GM19468 (cell line): ENCODE measurements around the gene GCNT2.
A peak's percentile ranks its signal among the peaks of the same experiment; 100 is the strongest.
"Not testable (repeated sequence)": the region's sequence is repeated elsewhere in the genome, so short reads cannot be mapped to it uniquely, and the experiment has no call there.

ENCODE experiments used
- ATAC-seq: cut with Tn5 transposase; IDR thresholded peaks from one replicate; pipeline ENCODE4 v1.9.1; 2021; ENCODE audit warnings: mild to moderate bottlenecking, moderate library complexity, moderate number of reproducible peaks; ENCODE audit not compliant: unreplicated experiment; ENCODE audit errors: extremely low read depth

GCNT2 gene

GRCh38 chr6:10521104-10521808 is at the start of gene GCNT2:
GCNT2 (plus strand) TSS chr6:10521351; CDS start chr6:10528912, 7,561 bp downstream.
- ATAC-seq, result no peak

DNA sequence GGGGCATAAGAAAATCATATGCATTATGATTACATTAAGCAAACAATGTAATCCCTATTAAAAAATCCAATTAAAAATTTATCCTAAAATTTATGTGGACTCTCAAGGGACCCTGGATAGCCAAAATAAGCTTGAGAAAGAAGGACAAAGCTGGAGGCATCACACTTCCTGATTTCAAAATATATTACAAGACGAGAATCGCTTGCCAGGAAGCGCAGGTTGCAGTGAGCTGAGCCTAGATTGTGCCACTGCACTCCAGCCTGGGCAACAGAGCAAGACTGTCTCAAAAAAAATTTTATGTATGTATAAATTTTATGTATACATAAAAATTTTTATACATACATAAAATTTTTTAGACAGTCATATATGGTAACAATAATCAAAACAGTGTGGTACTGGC is 48.5 kb upstream of the GCNT2 start:
- ATAC-seq, result no peak

GRCh38 chr6:10478187-10479040 is 42.7 kb upstream of the GCNT2 start:
- ATAC-seq, result no peak

DNA sequence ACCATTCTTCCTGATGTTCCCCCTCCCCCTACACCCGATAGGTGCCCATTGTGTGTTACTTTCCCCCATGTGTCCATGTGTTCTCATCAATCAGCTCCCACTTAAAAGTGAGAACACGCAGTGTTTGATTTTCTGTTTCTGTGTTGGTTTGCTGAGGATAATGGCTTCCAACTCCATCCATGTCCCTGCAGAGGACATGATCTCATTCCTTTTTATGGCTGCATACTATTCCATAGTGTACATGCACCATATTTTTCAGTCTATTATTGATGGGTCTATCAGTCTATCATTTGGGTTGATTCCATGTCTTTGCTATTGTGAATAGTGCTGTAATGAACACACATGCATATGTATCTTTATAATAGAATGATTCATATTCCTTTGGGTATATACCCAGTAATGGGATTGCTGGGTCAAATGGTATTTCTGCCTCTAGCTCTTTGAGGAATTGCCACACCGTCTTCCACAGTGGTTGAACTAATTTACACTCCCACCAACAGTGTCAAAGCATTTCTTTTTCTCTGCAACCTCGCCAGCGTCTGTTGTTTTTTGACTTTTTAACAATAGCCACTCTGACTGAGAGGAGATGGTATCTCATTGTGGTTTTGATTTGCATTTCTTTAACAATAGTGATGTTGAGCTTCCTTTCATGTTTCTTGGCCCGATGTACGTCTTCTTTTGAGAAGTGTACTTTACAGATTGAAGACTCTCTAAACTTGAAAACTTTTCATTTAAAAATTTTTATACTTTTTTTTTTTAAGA is 41.0 kb upstream of the GCNT2 start:
- ATAC-seq, result no peak

- no peak for ATAC-seq
Measured at GRCh38 chr6:10481101-10481500, 40.0 kb upstream of the GCNT2 start.

- no peak for ATAC-seq
Measured at GRCh38 chr6:10482636-10483257, 38.4 kb upstream of the GCNT2 start.

GRCh38 chr6:10484912-10485311 is 36.2 kb upstream of the GCNT2 start:
- ATAC-seq, result no peak

GRCh38 chr6:10485406-10485805 is 35.7 kb upstream of the GCNT2 start:
- ATAC-seq, result no peak

DNA sequence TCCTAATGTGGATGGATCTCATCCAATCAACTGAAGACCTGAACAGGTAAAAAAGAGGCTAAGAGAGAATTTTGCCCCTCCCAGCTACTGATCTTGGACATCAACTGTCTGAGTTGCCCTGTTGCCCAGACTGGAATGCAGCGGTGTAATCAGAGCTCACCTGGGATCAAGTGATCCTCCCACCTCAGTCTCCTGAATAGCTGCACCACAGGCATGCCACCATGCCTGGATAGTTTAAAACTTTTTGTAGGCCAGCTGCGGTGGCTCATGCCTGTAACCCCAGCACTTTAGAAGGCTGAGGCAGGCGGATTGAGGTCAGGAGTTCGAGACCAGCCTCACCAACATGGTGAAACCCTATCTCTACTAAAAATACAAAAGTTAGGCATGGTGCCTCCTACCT is 34.9 kb upstream of the GCNT2 start:
- ATAC-seq, result no peak

DNA sequence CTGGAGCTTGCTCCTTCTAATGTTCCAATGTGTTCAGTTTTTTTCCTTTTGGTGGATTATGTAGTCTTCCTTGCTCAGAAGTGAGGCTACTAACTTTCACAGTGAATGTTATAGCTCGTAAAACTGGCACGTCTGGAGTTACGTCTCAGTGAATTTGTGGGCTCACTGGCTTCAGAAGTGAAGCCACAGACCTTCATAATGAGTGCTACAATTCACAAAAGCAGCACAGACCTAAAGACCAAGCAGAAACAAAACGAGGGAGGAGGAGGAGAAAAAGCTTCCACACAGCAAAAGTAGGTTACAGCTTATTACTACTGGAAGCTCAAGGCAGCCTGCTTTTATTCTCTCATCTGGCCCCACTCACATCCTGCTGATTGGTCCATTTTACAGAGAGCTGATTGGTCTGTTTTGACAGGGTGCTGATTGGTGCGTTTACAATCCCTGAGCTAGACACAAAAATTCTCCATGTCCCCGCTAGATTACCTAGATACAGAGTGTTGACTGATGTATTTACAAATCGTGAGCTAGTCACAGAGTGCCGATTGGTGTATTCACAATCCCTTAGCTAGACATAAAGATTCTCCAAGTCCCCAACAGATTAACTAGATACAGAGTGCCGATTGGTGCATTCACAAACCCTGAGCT is 34.1 kb upstream of the GCNT2 start:
- not testable (repeated sequence) for ATAC-seq

- ATAC-seq, result no peak
Measured at GRCh38 chr6:10487668-10488327, 33.4 kb upstream of the GCNT2 start.

- no peak for ATAC-seq
Measured at GRCh38 chr6:10491463-10491862, 29.7 kb upstream of the GCNT2 start.

- not testable (repeated sequence) for ATAC-seq
Measured at GRCh38 chr6:10491905-10492304, 29.2 kb upstream of the GCNT2 start.

GRCh38 chr6:10495029-10495428 is 26.1 kb upstream of the GCNT2 start:
- no peak for ATAC-seq

DNA sequence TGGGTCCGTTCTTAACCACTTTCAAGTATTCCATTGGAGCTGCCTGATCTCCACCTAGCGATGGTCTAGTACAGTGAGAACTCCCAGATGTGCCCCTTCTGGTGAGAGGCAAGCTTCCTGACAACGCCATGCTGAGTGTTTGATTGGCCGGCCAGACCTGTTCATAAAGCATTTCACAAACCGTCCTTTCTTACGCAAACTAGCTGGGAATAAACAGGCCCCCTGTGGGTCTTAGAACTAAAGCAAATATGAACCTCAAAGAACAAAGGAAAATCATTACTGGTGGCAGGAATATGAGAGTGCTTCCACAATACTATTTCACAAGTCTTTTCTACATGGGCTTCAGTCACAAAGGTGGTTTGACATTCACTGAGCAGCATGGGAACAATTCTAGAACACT is 15.6 kb upstream of the GCNT2 start:
- no peak for ATAC-seq

GRCh38 chr6:10507298-10507697 is 13.9 kb upstream of the GCNT2 start:
- no peak for ATAC-seq

GRCh38 chr6:10507715-10508114 is 13.4 kb upstream of the GCNT2 start:
- ATAC-seq, result no peak

GRCh38 chr6:10510592-10511367 is 10.4 kb upstream of the GCNT2 start:
- peak; percentile 87 for ATAC-seq

DNA sequence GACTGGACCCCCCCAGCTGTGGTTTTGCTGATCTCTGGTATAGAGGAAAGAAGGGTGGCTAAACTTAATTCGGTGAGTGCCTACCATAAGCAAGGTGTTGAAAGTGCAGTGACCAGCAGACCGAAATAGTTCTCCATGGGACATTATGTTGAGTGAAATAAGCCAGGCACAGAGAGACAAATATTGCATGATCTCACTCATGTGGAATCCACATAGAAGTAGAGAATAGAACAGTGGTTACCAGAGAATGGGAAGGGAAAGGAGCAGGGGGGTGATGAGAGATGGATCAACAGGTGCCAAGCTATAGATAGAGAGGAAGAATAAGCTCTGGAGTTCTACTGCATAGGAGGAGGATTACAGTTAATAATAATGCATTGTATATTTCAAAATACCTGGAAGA is 9.7 kb upstream of the GCNT2 start:
- no peak for ATAC-seq
